ENCODE results near the gene SORBS1.

DNA sequence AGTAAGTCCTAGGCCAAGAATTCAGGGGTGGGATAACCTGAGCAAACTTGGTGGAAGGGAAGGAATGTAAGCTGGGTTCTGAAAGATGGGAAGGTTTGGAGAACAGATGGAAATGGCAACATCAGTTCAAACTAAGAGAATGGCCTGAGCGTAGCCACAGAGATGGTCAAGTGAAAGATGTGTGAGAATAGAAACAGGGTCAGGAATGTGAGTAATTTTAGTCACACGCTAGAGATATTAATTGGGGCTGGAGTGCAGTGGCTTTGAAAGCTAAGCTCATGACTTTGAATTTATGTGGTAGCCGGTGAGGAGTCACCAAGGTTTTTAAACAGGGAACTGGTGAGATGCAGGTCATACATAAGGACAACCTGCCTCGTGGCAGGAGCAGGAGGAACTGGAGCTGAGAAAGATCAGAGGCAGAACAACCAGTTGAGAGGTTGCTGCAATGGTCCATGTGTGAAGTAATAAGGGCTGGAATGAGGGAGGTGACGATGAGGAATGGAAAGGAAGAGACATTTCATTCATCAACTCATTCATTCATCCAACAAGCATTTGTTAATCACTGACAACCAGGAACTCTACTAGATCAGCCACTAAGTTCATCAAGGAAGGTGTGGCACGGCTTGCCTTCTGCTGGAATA, 12.9 kb upstream of the SORBS1 start:
- TF ChIP-seq GATA2 (IDR thresholded peaks at IDR 0.05; ENCODE audit: insufficient read depth, insufficient read length, low read depth, low read length) (no peak), POLR2AphosphoS5 (IDR thresholded peaks at IDR 0.05; ENCODE audit: insufficient read depth, low read depth, low read length) (no peak), EZH2 (IDR thresholded peaks at IDR 0.05; ENCODE audit: borderline replicate concordance, low read depth, low read length, severe bottlenecking) (no peak), MYC (IDR thresholded peaks at IDR 0.05; ENCODE audit: low read depth, low read length) (no peak), POLR2A (IDR thresholded peaks at IDR 0.05; ENCODE audit: low read depth, low read length) (no peak), JUN (IDR thresholded peaks at IDR 0.05; ENCODE audit: borderline replicate concordance, insufficient read depth, insufficient read length, low read depth) (no peak), FOS (IDR thresholded peaks at IDR 0.05; ENCODE audit: borderline replicate concordance, insufficient read depth, low read length) (no peak)
- TF ChIP-seq, protein P1, sequence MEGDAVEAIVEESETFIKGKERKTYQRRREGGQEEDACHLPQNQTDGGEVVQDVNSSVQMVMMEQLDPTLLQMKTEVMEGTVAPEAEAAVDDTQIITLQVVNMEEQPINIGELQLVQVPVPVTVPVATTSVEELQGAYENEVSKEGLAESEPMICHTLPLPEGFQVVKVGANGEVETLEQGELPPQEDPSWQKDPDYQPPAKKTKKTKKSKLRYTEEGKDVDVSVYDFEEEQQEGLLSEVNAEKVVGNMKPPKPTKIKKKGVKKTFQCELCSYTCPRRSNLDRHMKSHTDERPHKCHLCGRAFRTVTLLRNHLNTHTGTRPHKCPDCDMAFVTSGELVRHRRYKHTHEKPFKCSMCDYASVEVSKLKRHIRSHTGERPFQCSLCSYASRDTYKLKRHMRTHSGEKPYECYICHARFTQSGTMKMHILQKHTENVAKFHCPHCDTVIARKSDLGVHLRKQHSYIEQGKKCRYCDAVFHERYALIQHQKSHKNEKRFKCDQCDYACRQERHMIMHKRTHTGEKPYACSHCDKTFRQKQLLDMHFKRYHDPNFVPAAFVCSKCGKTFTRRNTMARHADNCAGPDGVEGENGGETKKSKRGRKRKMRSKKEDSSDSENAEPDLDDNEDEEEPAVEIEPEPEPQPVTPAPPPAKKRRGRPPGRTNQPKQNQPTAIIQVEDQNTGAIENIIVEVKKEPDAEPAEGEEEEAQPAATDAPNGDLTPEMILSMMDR (IDR thresholded peaks at IDR 0.05; ENCODE audit: extremely low read depth in 1 of 2, insufficient read depth in 1 of 2, low read depth in 1 of 2, low read length in 2 of 2) = no peak
- TF ChIP-seq, protein P2, sequence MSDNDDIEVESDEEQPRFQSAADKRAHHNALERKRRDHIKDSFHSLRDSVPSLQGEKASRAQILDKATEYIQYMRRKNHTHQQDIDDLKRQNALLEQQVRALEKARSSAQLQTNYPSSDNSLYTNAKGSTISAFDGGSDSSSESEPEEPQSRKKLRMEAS (IDR thresholded peaks at IDR 0.05; ENCODE audit: insufficient read depth, insufficient read length) = no peak

All from endothelial cell of umbilical vein (primary cell).